GM12865 (cell line): ENCODE data around the gene SPTLC3.
"Not testable (repeated sequence)": the region's sequence is repeated elsewhere in the genome, so short reads cannot be mapped to it uniquely, and the experiment has no call there.

ENCODE experiments used
- DNase-seq: peaks from one replicate; pipeline ENCODE4 v3.0.0; 2010; ENCODE audit warnings: low read depth
- H3K4me3 ChIP-seq: 2 replicates; pipeline ENCODE4 v1.5.1; 2011; ENCODE audit warnings: mild to moderate bottlenecking, low read depth, low read length, control low read depth
- TF ChIP-seq, protein P1 (sequence below): IDR thresholded peaks from 2 replicates; pipeline ENCODE4 v1.5.1; 2011; ENCODE audit warnings: low read length, control low read depth, low read depth, inconsistent platforms; ENCODE audit not compliant: insufficient read depth; ENCODE audit errors: missing control alignments

The SPTLC3 gene

DNA sequence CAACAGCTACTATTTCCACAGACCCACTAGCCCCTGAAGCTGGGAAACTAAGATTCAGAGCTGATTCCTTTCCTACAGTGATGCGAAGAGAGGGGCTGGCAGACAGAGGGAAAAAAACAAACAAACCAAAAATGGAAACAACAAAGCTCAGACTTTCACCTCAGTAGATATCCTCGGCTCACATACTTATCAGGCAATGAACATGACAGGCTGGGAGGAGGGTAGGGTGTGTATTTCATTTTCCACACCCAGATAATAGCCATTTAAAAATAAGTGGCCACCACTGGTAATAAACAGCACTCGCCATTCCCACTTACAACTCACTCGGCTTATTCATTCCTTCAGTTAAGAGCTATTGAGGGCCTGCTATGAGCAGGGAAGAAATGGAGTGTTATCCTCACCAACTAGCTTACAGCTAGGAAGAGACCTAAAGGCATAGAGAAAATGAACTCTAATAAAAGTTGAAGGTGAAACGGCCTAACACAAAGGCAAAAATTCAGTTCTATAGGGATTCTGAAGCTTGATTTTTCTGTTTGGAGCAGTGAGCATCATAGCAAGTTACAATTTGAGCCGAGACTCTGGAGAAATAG lies 32.0 kb upstream of the SPTLC3 start:
- TF ChIP-seq, protein P1, sequence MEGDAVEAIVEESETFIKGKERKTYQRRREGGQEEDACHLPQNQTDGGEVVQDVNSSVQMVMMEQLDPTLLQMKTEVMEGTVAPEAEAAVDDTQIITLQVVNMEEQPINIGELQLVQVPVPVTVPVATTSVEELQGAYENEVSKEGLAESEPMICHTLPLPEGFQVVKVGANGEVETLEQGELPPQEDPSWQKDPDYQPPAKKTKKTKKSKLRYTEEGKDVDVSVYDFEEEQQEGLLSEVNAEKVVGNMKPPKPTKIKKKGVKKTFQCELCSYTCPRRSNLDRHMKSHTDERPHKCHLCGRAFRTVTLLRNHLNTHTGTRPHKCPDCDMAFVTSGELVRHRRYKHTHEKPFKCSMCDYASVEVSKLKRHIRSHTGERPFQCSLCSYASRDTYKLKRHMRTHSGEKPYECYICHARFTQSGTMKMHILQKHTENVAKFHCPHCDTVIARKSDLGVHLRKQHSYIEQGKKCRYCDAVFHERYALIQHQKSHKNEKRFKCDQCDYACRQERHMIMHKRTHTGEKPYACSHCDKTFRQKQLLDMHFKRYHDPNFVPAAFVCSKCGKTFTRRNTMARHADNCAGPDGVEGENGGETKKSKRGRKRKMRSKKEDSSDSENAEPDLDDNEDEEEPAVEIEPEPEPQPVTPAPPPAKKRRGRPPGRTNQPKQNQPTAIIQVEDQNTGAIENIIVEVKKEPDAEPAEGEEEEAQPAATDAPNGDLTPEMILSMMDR: no peak
- no peak overlapping the region for H3K4me3 ChIP-seq
- no peak for DNase-seq

DNA sequence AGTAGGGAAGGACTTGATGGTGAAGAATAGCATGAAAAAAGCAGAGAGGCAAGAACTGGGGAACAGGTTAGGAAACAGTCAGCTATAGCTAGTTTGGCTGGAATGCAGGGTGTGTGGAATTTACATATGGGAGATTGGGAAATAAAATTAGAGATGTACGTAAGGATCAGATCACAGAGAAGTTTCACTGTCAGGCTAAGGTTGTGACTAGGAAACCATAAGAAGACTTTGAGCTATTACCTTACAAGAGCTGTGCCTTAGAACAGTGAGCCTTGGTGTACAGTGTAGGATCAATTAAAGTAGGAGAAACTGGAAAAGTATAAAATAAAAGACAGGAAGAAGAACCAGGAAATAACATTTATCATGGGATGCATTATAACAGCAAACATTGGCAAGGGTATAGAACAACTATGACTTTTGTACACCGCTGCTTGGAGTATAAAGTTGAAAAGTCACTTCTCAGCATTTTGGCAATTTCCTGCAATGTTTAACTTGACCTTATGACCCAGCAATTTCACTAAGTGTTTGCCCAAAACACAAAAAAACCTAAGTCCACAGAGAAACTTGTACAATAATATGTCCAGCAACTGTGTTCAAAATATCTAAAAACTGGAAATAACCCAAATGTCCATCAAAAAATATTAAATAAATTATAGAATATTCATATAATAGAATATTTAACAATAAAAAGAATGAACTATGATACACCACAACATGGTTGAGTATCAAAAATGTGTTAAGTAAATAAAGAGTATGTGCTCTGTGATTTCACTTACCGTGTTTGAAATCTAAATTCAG lies 31.2 kb upstream of the SPTLC3 start:
- DNase-seq: no peak
- no peak overlapping the region for H3K4me3 ChIP-seq
- TF ChIP-seq, protein P1: no peak

DNA sequence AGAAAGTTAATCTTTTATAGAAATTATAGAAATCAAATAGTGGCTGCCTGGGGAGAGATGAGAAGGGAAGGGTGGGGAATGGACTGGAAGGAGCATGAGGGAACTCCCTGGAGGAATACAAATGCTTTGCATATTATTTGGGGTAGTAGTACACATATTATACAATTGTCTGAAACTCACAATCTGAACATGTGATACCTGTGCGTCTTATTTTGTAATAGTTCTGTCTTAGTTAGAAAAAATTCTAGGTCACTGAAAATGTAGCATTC lies 30.7 kb upstream of the SPTLC3 start:
- H3K4me3 ChIP-seq: no peak overlapping the region
- DNase-seq: no peak
- TF ChIP-seq, protein P1: no peak

DNA sequence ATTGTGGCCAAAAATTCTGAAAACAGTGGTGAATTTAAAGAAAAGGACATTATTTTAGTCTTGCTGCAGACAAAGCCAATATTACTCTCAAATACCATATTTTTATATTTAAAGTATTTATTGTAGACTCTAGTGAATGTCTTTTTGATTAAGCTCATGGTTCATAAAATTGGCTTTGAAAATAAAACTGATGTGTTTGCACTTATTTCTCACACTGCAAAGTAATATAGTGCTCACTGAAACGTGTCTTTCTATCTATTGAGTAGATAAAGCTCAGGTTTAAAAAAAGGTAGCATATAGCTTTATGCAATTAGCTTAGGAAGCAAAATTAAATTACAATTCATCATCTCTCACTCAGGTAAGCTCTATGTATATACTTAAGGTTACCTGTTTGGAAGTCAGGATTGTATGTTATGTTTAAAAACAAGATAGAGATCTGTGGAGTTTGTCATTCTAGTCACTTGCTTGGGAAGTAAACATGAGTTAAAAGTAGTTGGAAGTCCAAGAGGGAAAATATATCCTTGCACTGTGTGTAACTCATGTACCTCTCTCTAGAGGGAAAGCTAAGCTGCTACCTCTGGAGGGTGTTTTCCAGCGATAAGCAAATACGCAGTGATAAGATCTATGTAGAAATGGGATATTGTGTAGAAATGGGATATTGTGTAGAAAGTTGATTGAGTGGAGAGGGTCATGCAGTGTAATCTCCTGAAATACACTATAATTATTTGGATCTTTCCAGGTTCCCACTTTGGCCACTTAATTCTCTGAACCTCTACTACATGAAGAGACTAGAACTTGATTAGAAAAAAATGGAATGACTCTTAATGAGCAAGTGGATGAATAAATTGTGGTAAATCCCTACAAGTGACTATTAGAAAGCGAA lies 29.9 kb upstream of the SPTLC3 start:
- TF ChIP-seq, protein P1: no peak
- no peak overlapping the region for H3K4me3 ChIP-seq
- DNase-seq: no peak

DNA sequence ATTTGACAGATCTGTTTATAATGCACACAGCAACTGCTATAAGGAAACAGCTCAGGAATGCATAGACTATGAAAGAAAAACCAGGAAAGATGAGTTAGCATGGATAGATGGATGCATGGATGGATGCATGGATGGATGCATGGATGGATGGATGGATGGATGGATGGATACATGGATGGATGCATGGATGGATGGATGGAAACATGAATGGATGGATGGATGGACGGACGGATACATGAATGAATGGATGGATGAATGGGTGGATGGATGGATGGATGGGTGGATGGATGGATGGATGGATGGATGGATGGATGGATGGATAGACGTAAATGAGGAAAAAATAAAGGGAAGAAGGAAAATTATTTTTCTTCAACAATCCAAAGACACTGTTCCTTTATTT lies 29.1 kb upstream of the SPTLC3 start:
- not testable (repeated sequence) for DNase-seq

DNA sequence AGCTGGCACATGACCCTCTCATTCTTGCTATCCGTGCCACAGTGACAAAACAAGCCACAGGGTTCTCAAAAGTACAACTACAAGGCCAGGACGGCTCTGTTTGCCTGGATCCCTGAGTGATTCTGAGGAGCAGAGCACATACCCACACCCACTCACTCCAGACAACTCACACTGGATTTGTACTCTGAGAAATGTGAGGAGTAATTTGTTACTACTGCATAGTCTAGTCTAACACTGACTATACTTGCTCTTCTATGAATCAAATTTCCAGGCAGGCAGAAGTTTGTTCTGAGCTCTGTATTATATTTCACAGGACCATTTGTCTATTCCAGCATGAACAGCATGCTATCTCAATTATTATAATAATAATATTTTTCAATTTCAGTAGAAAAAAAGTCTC lies 26.7 kb upstream of the SPTLC3 start:
- TF ChIP-seq, protein P1: no peak
- no peak for DNase-seq
- no peak overlapping the region for H3K4me3 ChIP-seq

More for the DNA sequence above, 29.1 kb upstream of the SPTLC3 start:
- H3K4me3 ChIP-seq: not testable (repeated sequence)

DNA sequence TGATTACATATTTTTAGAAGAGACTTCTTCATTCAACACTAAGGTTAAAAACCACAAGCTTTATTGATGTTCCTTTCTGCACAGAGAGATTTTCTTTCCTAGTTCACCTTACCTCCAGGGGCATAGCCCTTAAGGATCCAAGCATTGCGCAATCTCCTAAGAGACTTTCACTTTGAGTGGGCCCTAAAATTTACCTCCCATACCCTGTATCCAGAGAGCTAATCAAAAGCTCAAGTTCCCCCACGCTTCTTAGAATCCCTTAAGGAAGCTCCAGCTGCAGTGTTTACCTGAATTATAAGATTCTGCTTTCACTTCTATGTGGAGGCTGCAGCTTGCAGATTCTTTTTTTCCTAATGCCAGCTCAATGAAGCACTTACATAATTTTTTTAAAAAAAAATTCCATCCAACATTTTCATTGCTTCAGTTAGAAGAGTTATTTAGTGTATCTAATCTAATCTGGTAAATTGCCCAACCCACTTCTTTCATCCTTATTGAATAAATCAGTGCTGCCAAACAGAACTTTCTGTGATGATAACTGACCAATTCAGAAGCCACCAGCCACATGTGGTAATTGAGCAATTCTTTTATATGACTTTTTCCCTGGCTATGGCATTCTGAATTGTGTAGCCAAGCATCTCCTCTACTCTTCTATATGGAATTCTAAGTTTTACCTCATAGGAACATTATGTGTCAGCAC lies 24.6 kb upstream of the SPTLC3 start:
- no peak for DNase-seq
- no peak overlapping the region for H3K4me3 ChIP-seq
- TF ChIP-seq, protein P1: no peak
